Thyroid gland (tissue), 4 donors: ENCODE measurements around the gene FBXO38. TPM values are rescaled to one million over a fixed set of nuclear protein-coding genes. Genes with fewer than 3 reads are reported as not detected.
A peak's percentile ranks its signal among the peaks of the same experiment; 100 is the strongest.

Experiments
- DNase-seq, 2 donors: peaks; one replicate each; pipeline ENCODE4 v3.0.0-alpha.2; 2019
- H3K27ac ChIP-seq, 3 donors: fragments of 200-600 bp; sonication (generic); 1 replicate in 2 of 3; 2 replicates in 1 of 3; pipeline ENCODE4 v1.5.1; 2016 to 2019; ENCODE audit warnings: mild to moderate bottlenecking in 1 of 3, moderate library complexity in 1 of 3
- H3K27me3 ChIP-seq: fragments of 200-600 bp; sonication (generic); one replicate; pipeline ENCODE4 v1.5.1; 2019
- H3K36me3 ChIP-seq, 2 donors: fragments of 200-600 bp; sonication (generic); one replicate each; pipeline ENCODE4 v1.5.1; 2016 to 2019
- H3K4me1 ChIP-seq, 2 donors: fragments of 200-600 bp; sonication (generic); one replicate each; pipeline ENCODE4 v1.5.1; 2017 to 2019
- H3K4me3 ChIP-seq, 3 donors: fragments of 200-600 bp; sonication (generic); replicated peaks in 1 of 3; 1 replicate in 2 of 3; 2 replicates in 1 of 3; pipeline ENCODE4 v1.5.1; 2016; ENCODE audit warnings: mild to moderate bottlenecking in 1 of 3
- H3K9me3 ChIP-seq: fragments of 200-600 bp; sonication (generic); one replicate; pipeline ENCODE4 v1.5.1; 2017
- CTCF ChIP-seq, 6 experiments: fragments of 200-600 bp in 3 of 6; fragments of 450-650 bp in 3 of 6; sonication (generic) in 3 of 6; IDR thresholded peaks; one replicate each; pipeline ENCODE4 v1.5.1; 2016 to 2019; ENCODE audit warnings: antibody characterized with exemption in 6 of 6, mild to moderate bottlenecking in 2 of 6, inconsistent platforms in 1 of 6, moderate library complexity in 1 of 6
- POLR2A ChIP-seq, 2 donors: fragments of 450-650 bp; IDR thresholded peaks; one replicate each; pipeline ENCODE4 v1.6.1; 2017; ENCODE audit warnings: antibody characterized with exemption in 2 of 2, mild to moderate bottlenecking in 2 of 2, moderate library complexity in 1 of 2
- WGBS, 2 donors: methylation state at CpG; one replicate each; pipeline ENCODE4 v1.1.5; 2017; 5-methylcytosine and 5-hydroxymethylcytosine counted together
- intact Hi-C: fragments of 100-400 bp; cut with DNase I; formaldehyde crosslinking; loops from one replicate; pipeline ENCODE4 v1.15.1; 2023
- total RNA-seq, 4 donors: library from RNA; depleted of rRNA; stranded (reverse); fragments of >200 nt; gene quantifications; one replicate each; pipeline ENCODE4 v1.2.3, GENCODE V29; 2016

FBXO38 gene
- total RNA-seq, 4 donors from 2014 or later = 49.6 to 86.4 (median 64.1) TPM

DNA sequence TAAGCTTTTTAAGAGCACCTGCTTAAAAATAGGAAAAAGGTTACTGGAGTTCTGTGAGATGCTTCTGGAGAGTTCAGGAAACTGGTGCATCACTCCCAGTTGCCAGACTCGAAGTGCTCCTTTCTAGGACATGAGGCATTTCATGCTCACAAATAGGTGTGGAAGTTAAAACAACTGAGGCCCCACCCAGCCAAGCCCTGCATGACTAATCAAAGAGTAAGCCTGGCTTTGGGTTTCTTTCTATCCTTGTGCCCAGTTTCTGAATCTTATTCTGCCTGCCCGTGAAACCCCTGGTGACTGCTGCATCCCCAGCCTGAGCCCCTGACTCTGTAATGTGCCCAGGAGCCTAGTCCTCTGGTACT lies 40.7 kb upstream of the FBXO38 start:
- H3K4me1 ChIP-seq = peaks cover 0 to 4% of the 10 kb centered on the region in 2 donors
- peak in 1 of 2 donors; percentile 5 for DNase-seq
- no peaks in the 10 kb centered on the region for H3K9me3 ChIP-seq
- intact Hi-C loops = no loop called here
- no peak overlapping the region for H3K4me3 ChIP-seq
- H3K27ac ChIP-seq = no peak overlapping the region
- no peaks in the 10 kb centered on the region for H3K27me3 ChIP-seq
- TF ChIP-seq CTCF (IDR thresholded peaks at IDR 0.05) (no peak), POLR2A (IDR thresholded peaks at IDR 0.05) (no peak)
- 64 to 69% methylated on average over 2 of the region's 2 CpGs for WGBS, 2 donors
- no peaks in the 10 kb centered on the region for H3K36me3 ChIP-seq

DNA sequence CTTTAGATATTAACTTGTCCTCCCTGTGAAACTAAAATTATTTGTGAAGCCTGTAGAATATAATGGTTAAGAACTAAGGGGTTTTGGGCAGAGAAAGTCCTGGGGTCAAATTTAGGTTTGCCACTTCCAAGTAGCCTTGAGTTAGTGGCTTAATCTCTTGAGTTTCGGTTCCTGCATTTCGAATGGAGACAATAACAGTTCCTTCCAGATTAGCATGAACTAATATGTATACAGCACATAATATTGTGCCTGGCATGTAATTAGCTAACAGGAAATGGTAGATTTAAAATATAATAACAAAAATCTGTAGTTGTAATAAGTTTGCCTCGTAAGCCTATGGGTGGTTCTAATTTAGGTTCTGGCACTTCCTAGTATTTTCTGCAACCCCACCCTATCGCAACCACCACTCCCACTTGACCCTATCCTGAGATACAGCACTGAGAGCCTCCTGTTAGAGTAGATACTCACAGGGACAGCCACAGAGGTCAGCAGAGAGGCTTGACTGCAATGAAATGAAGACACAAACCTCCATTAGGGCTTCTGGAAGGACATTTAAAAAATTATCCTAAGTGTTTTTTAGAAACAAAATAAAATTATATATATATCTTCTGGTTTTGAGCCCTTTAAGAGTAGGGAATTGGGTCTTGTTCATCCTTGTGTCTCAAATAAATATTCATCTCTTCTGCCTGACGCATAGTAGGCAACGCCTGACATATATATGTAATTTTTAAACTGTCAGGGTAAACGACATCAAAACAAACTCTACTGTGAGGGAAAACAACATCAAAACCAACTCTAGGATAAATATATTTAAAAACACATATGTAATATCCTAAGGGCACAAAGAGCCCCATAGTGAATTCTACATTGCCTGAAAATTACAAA lies 39.9 kb upstream of the FBXO38 start:
- Histone ChIP-seq H3K4me3 (no peak overlapping the region), H3K9me3 (no peaks in the 10 kb centered on the region), H3K27me3 (no peaks in the 10 kb centered on the region), H3K4me1 (peaks cover 0 to 4% of the 10 kb centered on the region in 2 donors), H3K27ac (no peak overlapping the region), H3K36me3 (no peaks in the 10 kb centered on the region)
- DNase-seq = no peak
- TF ChIP-seq POLR2A (IDR thresholded peaks at IDR 0.05) (no peak), CTCF (IDR thresholded peaks at IDR 0.05) (no peak)
- intact Hi-C loops = no loop called here
- WGBS, 2 donors = 81 to 84% methylated on average over 7 of the region's 7 CpGs

DNA sequence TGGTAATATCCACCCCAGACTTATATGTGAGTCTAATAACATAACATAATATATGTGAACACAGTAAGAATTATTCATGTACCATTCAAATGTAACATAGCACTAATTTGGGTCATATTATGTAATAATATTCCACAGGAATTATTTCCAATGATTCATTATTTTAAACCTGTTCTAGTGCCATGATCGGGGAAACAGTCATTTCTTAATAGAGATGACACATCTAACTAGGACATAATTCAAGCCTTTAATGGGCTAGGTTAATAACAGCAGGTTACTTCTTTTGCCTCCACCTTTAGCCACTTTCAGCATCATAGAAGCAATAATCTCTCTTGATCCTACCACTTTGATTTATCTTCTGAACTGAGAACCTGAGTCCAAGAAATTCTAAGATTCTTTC lies 36.1 kb upstream of the FBXO38 start:
- 89 to 95% methylated on average over 1 of the region's 1 CpG for WGBS, 2 donors
- intact Hi-C loops = no loop called here
- H3K9me3 ChIP-seq = no peaks in the 10 kb centered on the region
- H3K36me3 ChIP-seq = no peaks in the 10 kb centered on the region
- DNase-seq = no peak
- H3K4me3 ChIP-seq = no peak overlapping the region
- H3K4me1 ChIP-seq = peaks cover 0 to 4% of the 10 kb centered on the region in 2 donors
- H3K27me3 ChIP-seq = no peaks in the 10 kb centered on the region
- TF ChIP-seq POLR2A (IDR thresholded peaks at IDR 0.05) (no peak), CTCF (IDR thresholded peaks at IDR 0.05) (no peak)
- H3K27ac ChIP-seq = no peak overlapping the region

- WGBS, 2 donors = 94 to 97% methylated on average over 1 of the region's 1 CpG
- no peak overlapping the region for H3K27ac ChIP-seq
- no peaks in the 10 kb centered on the region for H3K27me3 ChIP-seq
- no peaks in the 10 kb centered on the region for H3K4me1 ChIP-seq
- intact Hi-C loops = no loop called here
- no peaks in the 10 kb centered on the region for H3K36me3 ChIP-seq
- DNase-seq = no peak
- TF ChIP-seq POLR2A (IDR thresholded peaks at IDR 0.05) (no peak), CTCF (IDR thresholded peaks at IDR 0.05) (no peak)
- H3K4me3 ChIP-seq = no peak overlapping the region
- no peaks in the 10 kb centered on the region for H3K9me3 ChIP-seq
These were observed 31.1 kb upstream of the FBXO38 start for GRCh38 chr5:148352696-148353095.

GRCh38 chr5:148353634-148354033 lies 30.1 kb upstream of the FBXO38 start:
- intact Hi-C loops = no loop called here
- DNase-seq = no peak
- no peak for TF ChIP-seq POLR2A (IDR thresholded peaks at IDR 0.05)
- no peak for TF ChIP-seq CTCF (IDR thresholded peaks at IDR 0.05)
- no peaks in the 10 kb centered on the region for H3K27me3 ChIP-seq
- no peaks in the 10 kb centered on the region for H3K36me3 ChIP-seq
- H3K9me3 ChIP-seq = no peaks in the 10 kb centered on the region
- H3K4me1 ChIP-seq = no peaks in the 10 kb centered on the region
- 96 to 97% methylated on average over 2 of the region's 2 CpGs for WGBS, 2 donors
- no peak overlapping the region for H3K4me3 ChIP-seq
- no peak overlapping the region for H3K27ac ChIP-seq
